GM12878 (cell line): ENCODE measurements around the gene NUP54. TPM values are rescaled to one million over a fixed set of nuclear protein-coding genes. Genes with fewer than 3 reads are reported as not detected.

Experiments
- ATAC-seq: fragments of 200-7000 bp; cut with Tn5 transposase; 3 replicates; pipeline ENCODE4 v1.9.1; 2020; ENCODE audit warnings: mild to moderate bottlenecking, moderate library complexity
- BruUV-seq: library from RNA; stranded (reverse); fragments of 400-500 nt; replicated peaks from 2 replicates; lab custom pipeline; 2021; lab: Mats Ljungman, UMichigan
- CTCF ChIA-PET: fragments of 300-600 bp; sonication (Branson Sonifier 250); formaldehyde crosslinking; extraction: SDS; loops from one replicate; lab custom pipeline; 2021; ENCODE audit warnings: inconsistent platforms; lab: Yijun Ruan, JAX
- POLR2A ChIA-PET: fragments of 350-600 bp; formaldehyde crosslinking; extraction: SDS; loops from one replicate; lab custom pipeline; 2021; ENCODE audit warnings: inconsistent platforms; lab: Charles Lee
- RAD21 ChIA-PET: fragments of 300-600 bp; sonication (Branson Sonifier 250); formaldehyde crosslinking; loops from one replicate; lab custom pipeline; 2023; ENCODE audit warnings: antibody characterized with exemption; ENCODE audit not compliant: unreplicated experiment; lab: Charles Lee
- SMC1A ChIA-PET: fragments of 300-600 bp; sonication (Branson Sonifier 250); formaldehyde crosslinking; loops from one replicate; lab custom pipeline; 2023; ENCODE audit not compliant: unreplicated experiment, uncharacterized antibody; lab: Charles Lee
- DNase-seq: peaks from one replicate; pipeline ENCODE4 v3.0.0-alpha.2; 2011; ENCODE audit warnings: low read depth, low spot score
- FAIRE-seq: peaks from 3 replicates; lab custom pipeline; 2011; peaks lifted over from hg19 to GRCh38; lab: Jason Lieb, UNC
- H2AFZ ChIP-seq: 2 replicates; pipeline ENCODE4 v1.6.0; 2011; ENCODE audit warnings: low read depth, low read length, control low read depth; ENCODE audit not compliant: control insufficient read depth
- H3K27ac ChIP-seq: 2 replicates; pipeline ENCODE4 v1.5.1; 2011; ENCODE audit warnings: control low read depth; ENCODE audit not compliant: control insufficient read depth, insufficient read depth
- H3K27me3 ChIP-seq, 2 experiments: replicated peaks in 1 of 2; 2 replicates each; pipeline versions ENCODE4 v1.6.0 to v1.6.1; 2011; ENCODE audit warnings: low read length in 1 of 2; ENCODE audit not compliant: control insufficient read depth in 2 of 2, insufficient read depth in 2 of 2
- H3K36me3 ChIP-seq, 2 experiments: 2 replicates each; pipeline ENCODE4 v1.5.1; 2011; ENCODE audit warnings: low read length in 1 of 2; ENCODE audit not compliant: control insufficient read depth in 2 of 2, insufficient read depth in 2 of 2
- H3K4me1 ChIP-seq: 2 replicates; pipeline ENCODE4 v1.6.1; 2011; ENCODE audit warnings: mild to moderate bottlenecking, low read length, moderate library complexity, mixed read lengths; ENCODE audit not compliant: control insufficient read depth, insufficient read depth
- H3K4me2 ChIP-seq: 2 replicates; pipeline ENCODE4 v1.6.0; 2011; ENCODE audit warnings: control low read depth; ENCODE audit not compliant: control insufficient read depth, insufficient read depth
- H3K4me3 ChIP-seq: fragments of 200-600 bp; sonication (generic); 2 replicates; pipeline ENCODE4 v1.5.1; 2016
- H3K79me2 ChIP-seq: 2 replicates; pipeline ENCODE4 v1.6.0; 2011; ENCODE audit warnings: low read length; ENCODE audit not compliant: control insufficient read depth, insufficient read depth
- H3K9ac ChIP-seq: 2 replicates; pipeline ENCODE4 v1.8.0; 2011; ENCODE audit warnings: low read length, control low read depth, mixed read lengths; ENCODE audit not compliant: control insufficient read depth, insufficient read depth
- H3K9me3 ChIP-seq: replicated peaks from 3 replicates; pipeline ENCODE4 v1.5.1; 2011; ENCODE audit warnings: mild to moderate bottlenecking, low read length; ENCODE audit not compliant: control insufficient read depth, insufficient read depth
- H4K20me1 ChIP-seq: 2 replicates; pipeline ENCODE4 v1.6.0; 2011; ENCODE audit not compliant: control insufficient read depth, insufficient read depth
- ATF7 ChIP-seq: fragments of 450-650 bp; IDR thresholded peaks from 2 replicates; pipeline ENCODE4 v1.6.1; 2016; ENCODE audit warnings: low read depth, mild to moderate bottlenecking
- BRCA1 ChIP-seq: IDR thresholded peaks from 2 replicates; pipeline ENCODE4 v1.6.1; 2011; ENCODE audit warnings: low read depth, low read length, improper control_type of control experiment
- CUX1 ChIP-seq: IDR thresholded peaks from 2 replicates; pipeline ENCODE4 v1.6.1; 2012; ENCODE audit warnings: improper control_type of control experiment, low read depth, low read length; ENCODE audit not compliant: insufficient replicate concordance
- E2F8 ChIP-seq: fragments of 450-650 bp; IDR thresholded peaks from 2 replicates; pipeline ENCODE4 v1.6.1; 2018; ENCODE audit warnings: mild to moderate bottlenecking, low read depth, moderate library complexity; ENCODE audit not compliant: partially characterized antibody
- ESRRA ChIP-seq: IDR thresholded peaks from 2 replicates; pipeline ENCODE4 v1.6.1; 2012; ENCODE audit warnings: mild to moderate bottlenecking, low read length, improper control_type of control experiment
- GABPA ChIP-seq: IDR thresholded peaks from 2 replicates; pipeline ENCODE4 v1.6.1; 2014; ENCODE audit warnings: antibody characterized with exemption, low read depth, mild to moderate bottlenecking, inconsistent platforms
- IRF4 ChIP-seq: IDR thresholded peaks from 2 replicates; pipeline ENCODE4 v1.6.1; 2011; ENCODE audit warnings: low read depth, low read length
- PML ChIP-seq: IDR thresholded peaks from 2 replicates; pipeline ENCODE4 v1.6.1; 2012; ENCODE audit warnings: low read length, inconsistent platforms
- SMAD1 ChIP-seq: fragments of 450-650 bp; IDR thresholded peaks from 2 replicates; pipeline ENCODE4 v1.6.1; 2018; ENCODE audit warnings: mild to moderate bottlenecking, low read depth; ENCODE audit not compliant: partially characterized antibody
- SMARCA5 ChIP-seq: fragments of 450-650 bp; IDR thresholded peaks from 2 replicates; pipeline ENCODE4 v1.6.1; 2017; ENCODE audit warnings: mild to moderate bottlenecking
- SREBF1 ChIP-seq: IDR thresholded peaks from 2 replicates; pipeline ENCODE4 v1.6.1; 2012; ENCODE audit warnings: mild to moderate bottlenecking, low read length
- TARDBP ChIP-seq: IDR thresholded peaks from 2 replicates; pipeline ENCODE4 v1.6.1; 2016; ENCODE audit warnings: borderline replicate concordance
- TCF3 ChIP-seq: IDR thresholded peaks from 2 replicates; pipeline ENCODE4 v1.6.1; 2012; ENCODE audit warnings: low read depth, mild to moderate bottlenecking, low read length, borderline replicate concordance; ENCODE audit not compliant: insufficient read depth
- YBX1 ChIP-seq: fragments of 450-650 bp; IDR thresholded peaks from 2 replicates; pipeline ENCODE4 v1.6.1; 2016; ENCODE audit warnings: antibody characterized with exemption
- WGBS: methylation state at CpG from one replicate; pipeline ENCODE4 v1.1.6; 2016; ENCODE audit warnings: low lambda C conversion rate; ENCODE audit not compliant: insufficient replicate concordance, insufficient coverage; ENCODE audit errors: missing lambda C conversion rate; 5-methylcytosine and 5-hydroxymethylcytosine counted together
- in situ Hi-C: fragments of 300-500 bp; cut with MboI; formaldehyde crosslinking; loops from 9 replicates; pipeline ENCODE4 v1.14.3; 2018; ENCODE audit warnings: mixed read lengths
- intact Hi-C: fragments of 100-400 bp; cut with micrococcal nuclease; formaldehyde crosslinking; loops from one replicate; pipeline ENCODE4 v1.14.2; 2022; ENCODE audit not compliant: unreplicated experiment
- polyA plus RNA-seq, 11 experiments: library from polyadenylated mRNA; depleted of rRNA in 4 of 11; unstranded in 6 of 11; stranded (reverse) in 5 of 11; fragments of >200 nt; fragmentation: Nextera tagmentation in 4 of 11; fragmentation: Illumina TruSeq in 1 of 11; extraction: Ambion mirVana in 4 of 11; extraction: Trizol in 1 of 11; gene quantifications; 1 replicate in 1 of 11; 2 replicates in 10 of 11; pipeline versions ENCODE4 v1.2.1 to v1.2.3, GENCODE V29; 2011 to 2016; ENCODE audit warnings: inconsistent platforms in 2 of 11, missing spikeins in 2 of 11, low read depth in 1 of 11
- total RNA-seq, 4 experiments: library from RNA; depleted of rRNA in 3 of 4; stranded (reverse); fragments of >200 nt in 3 of 4; fragmentation: Illumina TruSeq in 1 of 4; extraction: Trizol in 1 of 4; gene quantifications; 2 replicates each; pipeline versions ENCODE4 v1.2.1 to v1.2.3, GENCODE V29; 2013 to 2021

Gene NUP54
- total and polyA plus RNA-seq, 10 of the 15 experiments (the other 5 are each of a cell fraction or from before 2014, with no cell fraction given) = 17.5 to 69.0 (median 42.3) TPM

- WGBS = 22% methylated on average over 4 of the region's 4 CpGs
- H3K27ac ChIP-seq = no peak overlapping the region
- no peaks in the 10 kb centered on the region for H3K9me3 ChIP-seq
- ChIA-PET POLR2A (no interaction called here), SMC1A (interaction anchor here (1.5 kb wide), 1 partner anchor 111 kb away, joined by 4 read pairs; no protein-coding TSS in a partner anchor), CTCF (interaction anchor here (1.1 to 3.4 kb wide), 3 partner anchors 110 to 272 kb away, joined by 5 to 11 read pairs (median 5); no protein-coding TSS in a partner anchor), RAD21 (no interaction called here)
- intact Hi-C loops = no loop called here
- no peak for DNase-seq
- H4K20me1 ChIP-seq = no peaks in the 10 kb centered on the region
- BruUV-seq = no TSS peak
- no peaks in the 10 kb centered on the region for H3K79me2 ChIP-seq
- FAIRE-seq = no peak
- H3K27me3 ChIP-seq = 0 out of 4 replicates have a peak, but pooled peaks cover 0 to 2% of the 10 kb centered on the region in 2 experiments
- no peak for ATAC-seq
- H3K4me3 ChIP-seq = no peak overlapping the region
- no peak overlapping the region for H3K9ac ChIP-seq
- in situ Hi-C loops = no loop called here
- H3K36me3 ChIP-seq = no peaks in the 10 kb centered on the region
- no peak overlapping the region for H3K4me2 ChIP-seq
- no peaks in the 10 kb centered on the region for H3K4me1 ChIP-seq
- H2AFZ ChIP-seq = no peak overlapping the region
- TF ChIP-seq IRF4 (no peak), SREBF1 (no peak), ATF7 (no peak), BRCA1 (no peak), GABPA (no peak), SMARCA5 (no peak), YBX1 (no peak), TARDBP (no peak), TCF3 (no peak), CUX1 (no peak), ESRRA (no peak), PML (no peak), SMAD1 (no peak), E2F8 (no peak)
Measured at GRCh38 chr4:76106442-76106841, 41.8 kb downstream of the NUP54 start.
